GM12892 (cell line): Measurements from ENCODE around the gene NAIF1.

Experiments
- POLR2A ChIP-seq: IDR thresholded peaks from 2 replicates; pipeline ENCODE4 v1.6.1; 2011; ENCODE audit warnings: low read depth, low read length, control low read depth
- POLR2AphosphoS5 ChIP-seq: IDR thresholded peaks from 2 replicates; pipeline ENCODE4 v1.6.1; 2011; ENCODE audit warnings: low read depth, low read length, control low read depth
- TAF1 ChIP-seq: IDR thresholded peaks from 2 replicates; pipeline ENCODE4 v1.6.1; 2011; ENCODE audit warnings: low read depth, mild to moderate bottlenecking, control low read depth, low read length, borderline replicate concordance

DNA sequence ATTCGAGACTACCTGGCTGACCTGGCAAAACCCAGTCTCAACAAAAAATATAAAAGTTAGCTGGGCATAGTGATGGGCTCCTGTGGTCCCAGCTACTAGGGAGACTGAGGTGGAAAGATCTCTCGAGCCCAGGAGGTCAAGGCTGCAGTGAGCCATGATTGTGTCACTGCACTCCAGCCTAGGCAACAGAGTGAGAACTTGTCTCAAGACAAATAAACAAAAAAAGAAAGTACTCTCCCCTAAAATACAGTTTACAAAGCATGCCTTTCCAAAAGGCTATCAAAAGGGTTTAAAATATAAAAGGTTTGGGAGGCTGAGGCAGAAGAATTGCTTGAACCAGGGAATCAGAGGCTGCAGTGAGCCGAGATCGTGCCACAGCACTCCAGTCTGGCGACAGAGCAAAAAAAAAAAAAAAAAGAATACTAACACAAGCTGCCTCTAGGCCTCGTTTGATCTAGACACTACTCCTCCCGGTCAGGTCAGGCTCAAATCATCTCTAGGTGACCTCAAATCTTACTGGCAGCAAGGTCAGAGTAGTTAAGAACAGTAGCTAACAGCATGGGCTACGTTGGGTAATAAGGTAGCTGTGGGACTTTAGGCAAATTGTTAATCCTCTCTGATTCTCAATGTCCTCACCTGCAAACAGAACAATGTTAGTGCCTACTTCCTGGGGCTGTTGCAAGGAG is 9.3 kb downstream of the NAIF1 start:
- TF ChIP-seq POLR2AphosphoS5 (no peak), POLR2A (no peak), TAF1 (no peak)
